Liver (tissue), 3 donors: ENCODE measurements around the gene RAD51B.

ENCODE experiments used
- HNF4A ChIP-seq, 2 donors: conservative IDR thresholded peaks; 2 replicates each; pipeline ENCODE4 v1.6.1; 2016; ENCODE audit warnings: antibody characterized with exemption in 2 of 2, mild to moderate bottlenecking in 2 of 2
- TAF1 ChIP-seq: conservative IDR thresholded peaks from 2 replicates; pipeline ENCODE4 v1.6.1; 2016; ENCODE audit warnings: antibody characterized with exemption, mild to moderate bottlenecking
- TF ChIP-seq, protein P1 (sequence below): fragments of 150-350 bp; IDR thresholded peaks from 2 replicates; pipeline ENCODE4 v1.5.1; 2017; ENCODE audit warnings: improper control_type of control experiment, low read depth, low read length; ENCODE audit not compliant: missing input control
- donor health status: healthy.
- donor health status: healthy.

DNA sequence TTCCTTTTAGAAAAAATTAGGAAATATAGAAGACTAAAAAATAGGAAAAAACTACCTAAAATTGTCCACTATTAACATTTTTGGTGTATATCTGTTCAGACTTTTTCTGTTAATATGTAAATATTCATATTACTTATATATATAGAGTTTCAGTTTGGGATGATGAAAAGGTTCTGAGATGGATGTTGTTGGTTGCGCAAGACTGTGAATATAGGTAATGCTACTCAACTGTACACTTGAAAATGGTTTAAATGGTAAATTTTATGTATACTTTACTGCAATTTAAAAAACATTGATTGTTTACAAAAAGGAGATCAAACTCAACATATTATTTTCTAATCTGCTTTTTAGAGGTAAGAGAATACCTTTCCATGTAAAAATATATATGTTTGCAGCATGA, 200.9 kb downstream of the RAD51B start:
- TF ChIP-seq, protein P1, sequence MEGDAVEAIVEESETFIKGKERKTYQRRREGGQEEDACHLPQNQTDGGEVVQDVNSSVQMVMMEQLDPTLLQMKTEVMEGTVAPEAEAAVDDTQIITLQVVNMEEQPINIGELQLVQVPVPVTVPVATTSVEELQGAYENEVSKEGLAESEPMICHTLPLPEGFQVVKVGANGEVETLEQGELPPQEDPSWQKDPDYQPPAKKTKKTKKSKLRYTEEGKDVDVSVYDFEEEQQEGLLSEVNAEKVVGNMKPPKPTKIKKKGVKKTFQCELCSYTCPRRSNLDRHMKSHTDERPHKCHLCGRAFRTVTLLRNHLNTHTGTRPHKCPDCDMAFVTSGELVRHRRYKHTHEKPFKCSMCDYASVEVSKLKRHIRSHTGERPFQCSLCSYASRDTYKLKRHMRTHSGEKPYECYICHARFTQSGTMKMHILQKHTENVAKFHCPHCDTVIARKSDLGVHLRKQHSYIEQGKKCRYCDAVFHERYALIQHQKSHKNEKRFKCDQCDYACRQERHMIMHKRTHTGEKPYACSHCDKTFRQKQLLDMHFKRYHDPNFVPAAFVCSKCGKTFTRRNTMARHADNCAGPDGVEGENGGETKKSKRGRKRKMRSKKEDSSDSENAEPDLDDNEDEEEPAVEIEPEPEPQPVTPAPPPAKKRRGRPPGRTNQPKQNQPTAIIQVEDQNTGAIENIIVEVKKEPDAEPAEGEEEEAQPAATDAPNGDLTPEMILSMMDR: no peak
- TF ChIP-seq TAF1 (no peak), HNF4A (conservative IDR thresholded peaks at IDR 0.05) (no peak)
